ENCODE results near the gene FBXW5. TPM values are rescaled to one million over a fixed set of nuclear protein-coding genes. Genes with fewer than 3 reads are reported as not detected.

The FBXW5 gene
- total RNA-seq, 1 experiment from 2014 or later, result 101 TPM

DNA sequence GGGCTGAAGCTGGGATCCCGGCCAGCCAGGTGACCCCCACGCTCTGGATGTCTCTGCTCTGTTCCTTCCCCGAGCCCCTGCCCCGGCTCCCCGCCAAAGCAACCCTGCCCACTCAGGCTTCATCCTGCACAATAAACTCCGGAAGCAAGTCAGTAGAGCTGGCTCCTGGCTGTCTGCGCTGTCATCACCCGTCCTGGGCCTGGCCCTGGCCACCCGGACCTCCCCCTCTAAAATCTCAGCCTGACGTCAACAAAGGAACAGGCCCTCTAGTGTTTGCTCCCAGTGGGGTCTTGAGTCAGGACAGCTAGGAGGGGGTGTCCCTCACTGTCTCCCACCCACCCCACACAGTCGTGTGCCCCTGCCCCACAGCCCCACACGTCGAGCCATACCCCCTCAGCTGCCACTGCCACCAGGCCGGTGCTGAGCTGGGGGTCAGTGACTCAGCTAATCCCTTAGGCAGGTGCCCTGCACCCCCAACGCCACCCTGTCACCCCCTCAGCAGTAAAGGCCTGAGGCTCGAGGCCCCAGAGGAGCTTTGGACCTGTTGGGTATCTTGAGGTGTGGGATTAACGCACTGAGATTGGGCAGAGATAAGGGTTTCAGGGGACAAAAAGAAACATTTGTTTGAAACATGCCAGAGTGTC, 37.2 kb upstream of the FBXW5 start:
- no peak overlapping the region for H2AFZ ChIP-seq
- no peak for DNase-seq
- POLR2A ChIA-PET (ENCODE audit: unreplicated experiment), result interaction anchor here (0.6 kb wide), 2 partner anchors 44 to 181 kb away, joined by 3 read pairs; no protein-coding TSS in a partner anchor
- no peak overlapping the region for H3K27ac ChIP-seq
- no peaks in the 10 kb centered on the region for H4K20me1 ChIP-seq (ENCODE audit: insufficient read depth)
- peaks cover 12% of the 10 kb centered on the region; the same call in 1 of the 2 replicates for H3F3A ChIP-seq (ENCODE audit: insufficient read depth, low read depth)
- H3K4me2 ChIP-seq, result no peak overlapping the region
- intact Hi-C loops (cut with micrococcal nuclease; ENCODE audit: unreplicated experiment), result no loop called here
- no peaks in the 10 kb centered on the region for H3K9me2 ChIP-seq (ENCODE audit: insufficient read depth)
- TF ChIP-seq, protein P1, sequence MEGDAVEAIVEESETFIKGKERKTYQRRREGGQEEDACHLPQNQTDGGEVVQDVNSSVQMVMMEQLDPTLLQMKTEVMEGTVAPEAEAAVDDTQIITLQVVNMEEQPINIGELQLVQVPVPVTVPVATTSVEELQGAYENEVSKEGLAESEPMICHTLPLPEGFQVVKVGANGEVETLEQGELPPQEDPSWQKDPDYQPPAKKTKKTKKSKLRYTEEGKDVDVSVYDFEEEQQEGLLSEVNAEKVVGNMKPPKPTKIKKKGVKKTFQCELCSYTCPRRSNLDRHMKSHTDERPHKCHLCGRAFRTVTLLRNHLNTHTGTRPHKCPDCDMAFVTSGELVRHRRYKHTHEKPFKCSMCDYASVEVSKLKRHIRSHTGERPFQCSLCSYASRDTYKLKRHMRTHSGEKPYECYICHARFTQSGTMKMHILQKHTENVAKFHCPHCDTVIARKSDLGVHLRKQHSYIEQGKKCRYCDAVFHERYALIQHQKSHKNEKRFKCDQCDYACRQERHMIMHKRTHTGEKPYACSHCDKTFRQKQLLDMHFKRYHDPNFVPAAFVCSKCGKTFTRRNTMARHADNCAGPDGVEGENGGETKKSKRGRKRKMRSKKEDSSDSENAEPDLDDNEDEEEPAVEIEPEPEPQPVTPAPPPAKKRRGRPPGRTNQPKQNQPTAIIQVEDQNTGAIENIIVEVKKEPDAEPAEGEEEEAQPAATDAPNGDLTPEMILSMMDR (conservative IDR thresholded peaks at IDR 0.05), result no peak
- TF ChIP-seq EZH2 (IDR thresholded peaks at IDR 0.05; ENCODE audit: low read depth), result no peak
- no peaks in the 10 kb centered on the region for H3K27me3 ChIP-seq (ENCODE audit: insufficient read depth, low read depth)
- peaks cover 9% of the 10 kb centered on the region for H3K4me1 ChIP-seq (replicated peaks; ENCODE audit: insufficient read depth)
- no peaks in the 10 kb centered on the region for H3K9me3 ChIP-seq (ENCODE audit: insufficient read depth, low read depth)
- CTCF ChIA-PET, result no interaction called here
- no peaks in the 10 kb centered on the region for H3K36me3 ChIP-seq (ENCODE audit: low read depth)
- no peaks in the 10 kb centered on the region for H3K79me2 ChIP-seq (ENCODE audit: low read depth)
- no TSS peak for BruUV-seq (replicated peaks)
- H3K4me3 ChIP-seq, result no peak overlapping the region

DNA sequence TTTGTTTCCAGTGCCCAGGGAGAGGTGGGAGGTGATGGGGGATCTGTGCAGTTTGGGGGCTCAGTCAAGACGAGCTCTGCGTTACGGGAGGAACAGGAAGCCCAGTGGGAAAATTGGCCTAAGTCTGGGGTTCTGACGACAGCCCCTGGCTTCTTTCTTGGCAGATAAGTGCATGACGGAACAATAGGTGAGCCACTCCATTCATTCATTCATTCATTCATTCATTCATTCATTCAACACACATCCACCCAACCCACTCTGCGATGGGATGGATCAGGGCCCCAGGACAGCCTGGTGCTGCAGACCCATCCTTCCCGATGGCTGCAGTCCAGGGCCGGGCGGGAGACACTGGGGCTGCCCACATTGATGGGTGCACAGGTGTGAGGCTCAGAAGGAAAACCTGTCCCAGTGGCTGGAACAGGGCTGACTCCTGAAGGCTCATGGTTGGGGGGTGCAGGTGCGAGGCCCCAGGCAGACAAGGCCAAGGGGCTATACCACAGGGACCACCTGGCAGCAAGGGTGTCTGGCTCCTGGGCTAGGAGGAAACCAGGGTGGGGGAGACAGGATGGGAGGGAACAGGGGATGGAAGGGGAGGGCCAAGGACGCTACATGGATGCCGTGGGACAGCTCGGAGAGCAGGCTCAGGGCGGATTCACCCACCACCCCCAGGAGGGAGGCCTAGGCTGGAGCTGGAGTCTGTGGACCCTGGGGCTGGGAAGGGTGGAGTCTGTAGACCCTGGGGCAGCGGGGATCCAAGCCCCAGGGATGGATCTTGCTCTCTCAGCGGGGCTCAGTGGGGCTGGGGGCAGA, 36.3 kb upstream of the FBXW5 start:
- H3K27ac ChIP-seq, result no peak overlapping the region
- H3F3A ChIP-seq (ENCODE audit: insufficient read depth, low read depth), result peaks cover 12% of the 10 kb centered on the region; the same call in 1 of the 2 replicates
- no peak for TF ChIP-seq EZH2 (IDR thresholded peaks at IDR 0.05; ENCODE audit: low read depth)
- TF ChIP-seq, protein P1 (conservative IDR thresholded peaks at IDR 0.05), result no peak
- ChIA-PET POLR2A (ENCODE audit: unreplicated experiment) (interaction anchor here (0.6 to 0.7 kb wide), 2 partner anchors 32 to 190 kb away, joined by 3 to 7 read pairs; partner anchors contain the start of gene TMEM141), CTCF (no interaction called here)
- H3K4me2 ChIP-seq, result no peak overlapping the region
- no peaks in the 10 kb centered on the region for H3K27me3 ChIP-seq (ENCODE audit: insufficient read depth, low read depth)
- intact Hi-C loops (cut with micrococcal nuclease; ENCODE audit: unreplicated experiment), result no loop called here
- H3K4me1 ChIP-seq (replicated peaks; ENCODE audit: insufficient read depth), result peaks cover 9% of the 10 kb centered on the region
- no TSS peak for BruUV-seq (replicated peaks)
- H3K36me3 ChIP-seq (ENCODE audit: low read depth), result no peaks in the 10 kb centered on the region
- no peaks in the 10 kb centered on the region for H4K20me1 ChIP-seq (ENCODE audit: insufficient read depth)
- no peaks in the 10 kb centered on the region for H3K9me3 ChIP-seq (ENCODE audit: insufficient read depth, low read depth)
- no peak overlapping the region for H3K4me3 ChIP-seq
- no peaks in the 10 kb centered on the region for H3K9me2 ChIP-seq (ENCODE audit: insufficient read depth)
- no peak overlapping the region for H2AFZ ChIP-seq
- no peaks in the 10 kb centered on the region for H3K79me2 ChIP-seq (ENCODE audit: low read depth)
- DNase-seq, result no peak

DNA sequence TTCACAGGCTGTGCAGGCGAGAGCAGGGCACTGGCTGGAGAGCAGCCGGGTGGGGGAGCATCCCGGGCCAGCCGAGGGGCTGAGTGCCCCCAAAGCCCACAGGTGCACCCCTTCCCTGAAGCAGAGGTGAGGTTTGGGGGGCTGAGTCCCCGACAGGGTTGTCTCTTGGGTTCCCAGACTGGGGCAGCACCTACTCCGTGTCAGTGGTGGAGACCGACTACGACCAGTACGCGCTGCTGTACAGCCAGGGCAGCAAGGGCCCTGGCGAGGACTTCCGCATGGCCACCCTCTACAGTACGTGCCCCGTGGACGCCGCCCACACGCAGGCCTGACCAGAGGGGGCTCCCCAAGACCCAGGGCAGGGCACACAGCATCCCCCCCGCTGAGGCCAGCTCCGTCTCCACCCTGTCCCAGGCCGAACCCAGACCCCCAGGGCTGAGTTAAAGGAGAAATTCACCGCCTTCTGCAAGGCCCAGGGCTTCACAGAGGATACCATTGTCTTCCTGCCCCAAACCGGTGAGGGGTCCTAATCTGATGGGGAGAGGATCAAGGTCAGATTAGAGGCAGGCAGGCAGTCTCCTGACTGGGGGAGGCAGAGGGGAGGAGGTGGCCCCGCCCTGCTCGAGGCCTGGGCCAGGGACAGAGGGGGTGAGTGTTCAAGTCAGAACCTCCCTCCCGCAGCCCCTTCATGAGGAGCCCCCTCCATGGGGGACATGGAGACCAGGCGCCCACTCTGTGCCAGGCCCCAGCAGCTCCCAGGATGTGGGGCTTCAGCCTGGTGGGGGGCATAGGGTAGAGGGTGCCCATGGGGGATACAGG, 35.4 kb upstream of the FBXW5 start:
- no peak overlapping the region for H2AFZ ChIP-seq
- H3K4me3 ChIP-seq, result no peak overlapping the region
- H3K9me2 ChIP-seq (ENCODE audit: insufficient read depth), result no peaks in the 10 kb centered on the region
- H3K9me3 ChIP-seq (ENCODE audit: insufficient read depth, low read depth), result no peaks in the 10 kb centered on the region
- H3K79me2 ChIP-seq (ENCODE audit: low read depth), result no peaks in the 10 kb centered on the region
- H3K36me3 ChIP-seq (ENCODE audit: low read depth), result no peaks in the 10 kb centered on the region
- BruUV-seq (replicated peaks), result no TSS peak
- H4K20me1 ChIP-seq (ENCODE audit: insufficient read depth), result no peaks in the 10 kb centered on the region
- DNase-seq, result no peak
- peaks cover 9% of the 10 kb centered on the region for H3K4me1 ChIP-seq (replicated peaks; ENCODE audit: insufficient read depth)
- ChIA-PET CTCF (no interaction called here), POLR2A (ENCODE audit: unreplicated experiment) (interaction anchor here (0.7 kb wide), 1 partner anchor 32 kb away, joined by 7 read pairs; no protein-coding TSS in a partner anchor)
- H3K4me2 ChIP-seq, result no peak overlapping the region
- TF ChIP-seq EZH2 (IDR thresholded peaks at IDR 0.05; ENCODE audit: low read depth), result no peak
- TF ChIP-seq, protein P1 (conservative IDR thresholded peaks at IDR 0.05), result no peak
- intact Hi-C loops (cut with micrococcal nuclease; ENCODE audit: unreplicated experiment), result no loop called here
- H3F3A ChIP-seq (ENCODE audit: insufficient read depth, low read depth), result peaks cover 12% of the 10 kb centered on the region; the same call in 1 of the 2 replicates
- no peaks in the 10 kb centered on the region for H3K27me3 ChIP-seq (ENCODE audit: insufficient read depth, low read depth)
- no peak overlapping the region for H3K27ac ChIP-seq

Data from PC-9 (cell line).